ENCODE measurements around the gene ARHGAP24. TPM values are rescaled to one million over a fixed set of nuclear protein-coding genes. Genes with fewer than 3 reads are reported as not detected.

The ARHGAP24 gene
- total and polyA plus RNA-seq, 2 experiments from 2014 or later = 0.21 to 0.36 TPM

DNA sequence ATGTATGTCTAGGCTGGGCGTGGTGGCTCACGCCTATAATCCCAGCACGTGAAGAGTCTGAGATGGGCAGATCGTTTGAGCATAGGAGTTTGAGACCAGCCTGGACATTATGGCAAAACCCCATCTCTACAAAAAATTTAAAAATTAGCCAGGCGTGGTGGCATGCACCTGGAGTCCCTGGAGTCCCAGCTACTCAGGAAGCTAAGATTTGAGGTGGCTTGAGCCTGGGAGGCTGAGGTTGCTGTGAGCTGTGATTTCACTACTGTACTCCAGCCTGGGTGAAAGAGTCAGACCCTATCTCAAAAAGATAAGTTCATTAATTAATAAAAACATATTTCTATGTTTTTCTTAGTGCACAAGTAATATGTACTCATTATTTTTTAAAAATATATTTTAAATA lies 238.1 kb downstream of the ARHGAP24 start (continued):
- TF ChIP-seq, protein P1, sequence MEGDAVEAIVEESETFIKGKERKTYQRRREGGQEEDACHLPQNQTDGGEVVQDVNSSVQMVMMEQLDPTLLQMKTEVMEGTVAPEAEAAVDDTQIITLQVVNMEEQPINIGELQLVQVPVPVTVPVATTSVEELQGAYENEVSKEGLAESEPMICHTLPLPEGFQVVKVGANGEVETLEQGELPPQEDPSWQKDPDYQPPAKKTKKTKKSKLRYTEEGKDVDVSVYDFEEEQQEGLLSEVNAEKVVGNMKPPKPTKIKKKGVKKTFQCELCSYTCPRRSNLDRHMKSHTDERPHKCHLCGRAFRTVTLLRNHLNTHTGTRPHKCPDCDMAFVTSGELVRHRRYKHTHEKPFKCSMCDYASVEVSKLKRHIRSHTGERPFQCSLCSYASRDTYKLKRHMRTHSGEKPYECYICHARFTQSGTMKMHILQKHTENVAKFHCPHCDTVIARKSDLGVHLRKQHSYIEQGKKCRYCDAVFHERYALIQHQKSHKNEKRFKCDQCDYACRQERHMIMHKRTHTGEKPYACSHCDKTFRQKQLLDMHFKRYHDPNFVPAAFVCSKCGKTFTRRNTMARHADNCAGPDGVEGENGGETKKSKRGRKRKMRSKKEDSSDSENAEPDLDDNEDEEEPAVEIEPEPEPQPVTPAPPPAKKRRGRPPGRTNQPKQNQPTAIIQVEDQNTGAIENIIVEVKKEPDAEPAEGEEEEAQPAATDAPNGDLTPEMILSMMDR (conservative IDR thresholded peaks at IDR 0.05; ENCODE audit: low read depth in 2 of 2) = no peak
- TF ChIP-seq STAT1 (IDR thresholded peaks at IDR 0.05; ENCODE audit: unreplicated experiment) = no peak

DNA sequence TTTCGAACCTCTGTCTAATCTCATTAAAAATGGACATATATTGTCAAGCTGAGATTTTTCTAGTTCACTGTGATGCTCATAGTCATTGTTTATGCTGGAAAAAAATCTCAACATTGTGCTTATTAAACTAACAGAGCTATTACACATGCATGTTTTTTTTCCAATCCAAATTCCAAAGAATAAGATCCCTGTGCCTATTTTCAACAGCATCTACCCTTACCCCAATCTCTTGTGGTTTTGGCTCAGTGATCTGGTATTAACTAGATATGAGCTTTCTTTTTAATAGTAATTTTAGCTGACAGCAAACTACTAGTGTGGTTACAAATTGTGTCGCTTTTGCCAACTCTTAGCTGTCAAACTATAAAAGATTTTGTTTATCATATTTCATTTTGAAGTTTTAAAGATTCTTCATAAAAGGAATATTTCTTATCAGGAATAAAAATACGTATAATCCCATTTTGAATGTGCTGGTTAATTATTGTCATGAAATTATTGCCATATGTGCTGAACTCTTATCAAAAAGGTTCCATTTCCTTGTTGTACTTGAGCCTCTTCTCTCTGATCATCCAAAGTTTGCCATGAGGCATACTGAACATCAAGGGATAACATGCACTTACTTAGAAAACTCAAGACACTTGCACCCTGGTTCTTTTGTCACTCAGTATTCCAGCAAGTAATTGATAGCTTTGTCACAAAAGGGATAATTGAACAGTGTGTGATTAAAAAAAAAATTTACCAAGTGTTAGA lies 241.2 kb downstream of the ARHGAP24 start:
- DNase-seq (ENCODE audit: low spot score) = no peak
- Histone ChIP-seq H3F3A (replicated peaks; ENCODE audit: low read depth) (no peaks in the 10 kb centered on the region), H3K27ac (ENCODE audit: low read depth) (no peak overlapping the region), H4K20me1 (replicated peaks; ENCODE audit: insufficient read depth) (no peaks in the 10 kb centered on the region), H3K4me1 (ENCODE audit: insufficient read depth) (no peaks in the 10 kb centered on the region), H3K79me2 (replicated peaks; ENCODE audit: insufficient read depth) (no peaks in the 10 kb centered on the region), H3K4me3 (no peak overlapping the region), H3K27me3 (ENCODE audit: insufficient read depth) (no peaks in the 10 kb centered on the region), H3K9me2 (ENCODE audit: insufficient read depth) (no peaks in the 10 kb centered on the region), H3K4me2 (no peak overlapping the region), H3K36me3 (ENCODE audit: insufficient read depth) (no peaks in the 10 kb centered on the region), H2AFZ (no peak overlapping the region)
- Mint-ChIP-seq H3K9me3 (no peaks in the 10 kb centered on the region), H3K4me1 (no peaks in the 10 kb centered on the region), H3K36me3 (ENCODE audit: low read depth) (no peaks in the 10 kb centered on the region), H3K4me3 (no peak overlapping the region), H3K27me3 (ENCODE audit: insufficient read depth, low read depth, poor library complexity) (no peaks in the 10 kb centered on the region), H3K27ac (no peak overlapping the region)
- TF ChIP-seq, protein P2, sequence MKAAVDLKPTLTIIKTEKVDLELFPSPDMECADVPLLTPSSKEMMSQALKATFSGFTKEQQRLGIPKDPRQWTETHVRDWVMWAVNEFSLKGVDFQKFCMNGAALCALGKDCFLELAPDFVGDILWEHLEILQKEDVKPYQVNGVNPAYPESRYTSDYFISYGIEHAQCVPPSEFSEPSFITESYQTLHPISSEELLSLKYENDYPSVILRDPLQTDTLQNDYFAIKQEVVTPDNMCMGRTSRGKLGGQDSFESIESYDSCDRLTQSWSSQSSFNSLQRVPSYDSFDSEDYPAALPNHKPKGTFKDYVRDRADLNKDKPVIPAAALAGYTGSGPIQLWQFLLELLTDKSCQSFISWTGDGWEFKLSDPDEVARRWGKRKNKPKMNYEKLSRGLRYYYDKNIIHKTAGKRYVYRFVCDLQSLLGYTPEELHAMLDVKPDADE (IDR thresholded peaks at IDR 0.05) = no peak
- TF ChIP-seq ZNF462 (CRISPR knock-in tag; IDR thresholded peaks at IDR 0.05) (no peak), EZH2 (IDR thresholded peaks at IDR 0.05; ENCODE audit: low read depth, unreplicated experiment) (no peak), POLR2AphosphoS5 (IDR thresholded peaks at IDR 0.05; ENCODE audit: low read depth) (no peak), NANOG (IDR thresholded peaks at IDR 0.05; ENCODE audit: borderline replicate concordance) (no peak), CREB1 (CRISPR knock-in tag; IDR thresholded peaks at IDR 0.05; ENCODE audit: low read depth) (no peak), EZH2phosphoT487 (IDR thresholded peaks at IDR 0.05; ENCODE audit: unreplicated experiment) (no peak)
- ATAC-seq = no peak
